NCI-H510A (cell line): Measurements from ENCODE around the gene PKNOX1.
"Not testable (repeated sequence)": the region's sequence is repeated elsewhere in the genome, so short reads cannot be mapped to it uniquely, and the experiment has no call there.

ENCODE experiments used
- DNase-seq: peaks from one replicate; lab custom pipeline; 2025; lab: John Stamatoyannopoulos, UW

PKNOX1 gene

GRCh38 chr21:43021191-43021590, 46.8 kb downstream of the PKNOX1 start:
- no peak for DNase-seq

GRCh38 chr21:43021756-43022600, 47.6 kb downstream of the PKNOX1 start:
- DNase-seq, result no peak

DNA sequence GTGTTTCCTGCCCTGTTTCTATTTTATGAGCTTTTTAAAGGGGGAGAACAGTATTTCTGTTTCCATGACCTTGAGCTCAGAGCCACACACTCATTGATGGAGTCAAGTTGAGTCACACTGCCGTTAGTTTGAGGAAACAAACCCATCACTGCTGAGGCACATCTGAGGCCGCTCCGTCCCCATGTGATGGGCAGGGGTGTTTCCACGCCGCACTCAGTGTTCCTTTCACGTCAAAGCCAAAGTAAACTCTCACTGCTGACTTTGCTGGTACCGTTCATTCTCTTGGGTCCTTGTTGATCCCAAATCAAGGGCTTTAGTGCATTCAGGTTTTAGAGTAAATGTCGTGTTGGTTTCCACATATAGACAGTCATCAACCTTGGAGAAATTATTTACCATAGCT, 48.8 kb downstream of the PKNOX1 start:
- no peak for DNase-seq

DNA sequence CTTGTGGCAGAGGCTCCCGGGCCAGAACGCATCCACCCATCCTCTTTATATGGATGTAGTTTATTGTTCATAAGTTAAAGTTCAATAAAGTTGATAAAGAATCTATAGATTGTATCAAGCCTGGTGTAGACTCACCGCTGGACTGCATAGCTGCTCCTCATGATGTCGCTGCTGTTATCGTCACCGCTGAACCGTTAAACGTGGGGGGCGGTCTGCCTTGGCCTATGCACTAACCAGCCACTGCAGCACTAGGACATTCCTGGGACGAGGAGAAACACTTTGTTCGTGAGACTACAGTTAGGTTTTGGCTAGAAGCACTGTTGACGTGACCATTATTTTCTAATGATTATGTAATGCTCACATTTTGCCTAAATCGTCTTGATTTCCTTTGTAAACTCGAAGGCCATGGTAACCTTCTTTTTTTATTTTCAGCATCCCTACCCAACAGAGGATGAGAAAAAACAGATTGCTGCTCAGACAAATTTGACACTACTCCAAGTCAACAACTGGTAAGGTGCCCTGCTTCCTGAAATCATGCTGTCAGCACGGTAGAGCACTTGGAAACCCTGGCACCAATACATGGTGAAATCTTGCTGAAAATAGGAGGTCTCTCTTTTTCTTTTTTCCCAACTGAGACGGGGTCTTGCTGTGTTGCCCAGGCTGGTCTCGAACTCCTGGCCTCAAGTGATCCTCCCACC, 50.2 kb downstream of the PKNOX1 start:
- DNase-seq, result no peak

- DNase-seq, result no peak
Observed at GRCh38 chr21:43025636-43026180, 51.3 kb downstream of the PKNOX1 start.

- DNase-seq, result no peak
Observed at GRCh38 chr21:43027846-43028731, 53.7 kb downstream of the PKNOX1 start.

GRCh38 chr21:43029785-43030184, 55.4 kb downstream of the PKNOX1 start:
- no peak for DNase-seq

GRCh38 chr21:43031121-43031619, 56.8 kb downstream of the PKNOX1 start:
- DNase-seq, result no peak

DNA sequence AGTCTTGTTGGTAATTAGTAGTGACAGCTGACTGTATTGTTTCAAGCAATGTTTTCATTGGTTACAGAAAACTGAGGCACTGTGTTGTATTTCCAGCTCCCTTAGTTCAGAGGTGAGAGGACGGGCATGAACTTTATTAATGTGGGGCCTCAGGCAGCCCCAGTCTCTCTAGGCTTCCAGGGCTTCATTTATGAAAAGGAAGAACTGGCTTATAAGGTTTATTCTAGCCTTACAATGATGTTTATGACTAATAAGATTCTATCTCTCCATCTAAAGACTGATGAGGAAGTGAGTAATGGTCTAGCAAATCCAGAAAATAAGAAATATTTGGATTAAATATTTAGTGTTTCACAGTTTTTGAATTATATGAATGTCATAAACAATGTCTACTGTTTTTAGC, 59.7 kb downstream of the PKNOX1 start:
- DNase-seq, result no peak

GRCh38 chr21:43034826-43035225, 60.5 kb downstream of the PKNOX1 start:
- no peak for DNase-seq

DNA sequence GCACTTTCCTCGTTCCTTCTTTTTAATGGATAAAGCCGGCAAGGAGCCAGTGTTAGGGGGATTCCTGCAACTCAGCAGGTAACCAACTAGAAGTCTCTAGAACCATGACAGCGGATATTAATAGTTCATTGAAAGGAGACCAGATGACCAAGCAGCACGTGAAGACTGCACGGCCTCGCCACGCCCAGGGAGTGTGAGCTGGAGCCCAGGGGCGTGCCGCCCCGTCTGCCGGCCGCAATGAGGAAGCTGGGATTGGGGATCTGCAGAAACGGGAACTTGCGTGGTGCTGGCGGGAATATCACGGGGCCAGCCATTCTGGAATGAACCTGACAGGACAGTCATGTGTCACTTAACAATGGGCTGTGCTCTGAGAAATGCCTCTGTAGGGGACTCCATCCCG, 62.5 kb downstream of the PKNOX1 start:
- DNase-seq, result not testable (repeated sequence)

- not testable (repeated sequence) for DNase-seq
Observed at GRCh38 chr21:43037918-43038658, 63.7 kb downstream of the PKNOX1 start.

- not testable (repeated sequence) for DNase-seq
Observed at GRCh38 chr21:43038659-43039044, 64.3 kb downstream of the PKNOX1 start.

DNA sequence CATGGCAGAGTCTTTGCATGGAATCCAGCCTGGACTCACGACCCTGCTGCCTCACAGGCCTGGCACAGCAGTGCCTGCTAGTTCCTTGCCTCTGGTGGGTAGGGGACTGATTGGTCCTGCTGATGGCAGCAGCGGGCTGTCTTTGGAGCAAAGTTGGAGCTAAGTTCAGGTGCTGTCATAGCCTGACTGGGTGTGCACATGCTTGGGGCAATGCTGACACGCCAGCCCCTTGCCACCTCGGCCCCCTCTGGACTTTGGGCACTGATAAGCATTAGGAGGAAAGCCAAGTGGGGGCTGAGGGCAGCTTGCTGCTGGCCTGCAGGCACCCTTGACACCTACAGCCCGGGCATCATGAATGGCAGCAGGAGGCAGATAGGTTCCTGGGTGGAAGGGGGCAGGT, 67.8 kb downstream of the PKNOX1 start:
- not testable (repeated sequence) for DNase-seq

GRCh38 chr21:43043291-43043690, 68.9 kb downstream of the PKNOX1 start:
- DNase-seq, result not testable (repeated sequence)

GRCh38 chr21:43044547-43044946, 70.2 kb downstream of the PKNOX1 start:
- DNase-seq, result not testable (repeated sequence)

DNA sequence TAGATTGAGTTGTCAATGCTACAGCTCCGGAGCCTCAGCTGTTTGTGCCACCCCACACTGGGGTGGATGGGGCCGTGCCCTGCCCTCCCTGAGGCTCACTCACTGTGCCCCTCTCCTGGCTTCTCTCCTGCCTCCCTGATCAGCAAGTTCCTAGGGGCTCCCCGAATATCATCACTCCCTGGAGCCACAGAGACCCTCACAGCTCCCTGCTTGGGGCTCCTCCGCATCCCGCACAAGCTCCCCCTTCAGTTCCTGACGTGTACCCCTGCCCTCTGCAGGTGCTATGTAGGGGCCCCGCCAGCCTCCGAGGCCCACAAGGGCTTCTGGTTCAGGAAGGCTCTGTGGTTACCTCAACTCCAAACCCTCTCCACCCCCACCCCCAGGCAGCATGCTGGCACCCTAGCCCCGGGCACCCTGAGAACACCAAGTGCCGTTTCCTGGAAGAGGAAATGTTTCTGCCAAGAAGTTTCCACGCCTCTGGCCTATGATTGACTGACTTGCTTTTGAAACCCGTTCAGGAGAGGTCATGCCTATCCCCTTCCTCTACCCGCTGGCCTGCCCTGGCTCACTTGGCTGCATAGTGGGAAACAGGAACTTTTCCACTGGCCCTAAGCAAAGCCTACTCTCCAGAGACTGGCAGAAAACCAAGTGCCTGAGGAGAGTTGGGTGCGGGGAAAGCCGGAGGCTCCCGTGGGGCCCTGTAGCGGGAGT, 71.0 kb downstream of the PKNOX1 start:
- DNase-seq, result not testable (repeated sequence)

GRCh38 chr21:43045876-43046821, 71.8 kb downstream of the PKNOX1 start:
- not testable (repeated sequence) for DNase-seq

DNA sequence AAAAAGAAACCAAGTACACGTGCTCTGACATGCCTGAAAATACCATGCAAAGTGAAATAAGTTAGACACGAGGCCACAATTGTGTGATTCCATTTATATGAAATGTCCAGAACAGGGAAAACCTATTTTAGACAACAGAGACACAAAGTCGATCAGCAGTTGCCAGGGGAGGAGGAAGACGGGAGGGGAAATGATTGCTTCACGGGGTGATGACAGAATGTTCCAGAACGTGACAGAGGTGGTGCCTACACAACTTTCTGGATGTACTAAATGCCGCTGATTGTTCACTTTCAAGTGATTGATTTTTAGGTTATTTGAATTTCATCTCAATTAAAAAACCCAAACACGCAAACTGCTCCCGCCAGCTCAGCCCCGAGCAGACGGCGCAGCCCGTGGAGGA, 78.8 kb downstream of the PKNOX1 start:
- DNase-seq, result not testable (repeated sequence)
